A549 (cell line): Measurements from ENCODE around the gene SBNO2.

Source experiments
- CEBPB ChIP-seq, 2 experiments: fragments of >200 bp in 1 of 2; sonication (Bioruptor Twin) in 1 of 2; formaldehyde crosslinking in 1 of 2; IDR thresholded peaks; 2 replicates each; pipeline ENCODE4 v1.6.1; 2012 to 2016
- CTCF ChIP-seq: fragments of >200 bp; sonication (Bioruptor Twin); formaldehyde crosslinking; IDR thresholded peaks from 3 replicates; pipeline ENCODE4 v1.5.1; 2016
- ESRRA ChIP-seq: fragments of 150-350 bp; IDR thresholded peaks from 2 replicates; pipeline ENCODE4 v1.6.1; 2014; ENCODE audit warnings: mild to moderate bottlenecking, low read length, borderline replicate concordance
- HMGXB4 ChIP-seq: fragments of 250-450 bp; sonication (Bioruptor Pico); IDR thresholded peaks from 2 replicates; pipeline ENCODE4 v1.5.0; 2021; ENCODE audit warnings: mild to moderate bottlenecking, moderate library complexity, borderline replicate concordance
- MAFK ChIP-seq: fragments of 450-650 bp; IDR thresholded peaks from 2 replicates; pipeline ENCODE4 v1.6.1; 2014; ENCODE audit not compliant: partially characterized antibody
- MAX ChIP-seq: IDR thresholded peaks from 2 replicates; pipeline ENCODE4 v1.6.1; 2012
- PBX3 ChIP-seq: IDR thresholded peaks from 2 replicates; pipeline ENCODE4 v1.6.1; 2012
- POLR2A ChIP-seq: IDR thresholded peaks from 2 replicates; pipeline ENCODE4 v1.6.1; 2012; ENCODE audit warnings: mild to moderate bottlenecking, low read length
- RCOR1 ChIP-seq: fragments of 150-350 bp; IDR thresholded peaks from 2 replicates; pipeline ENCODE4 v1.6.1; 2014; ENCODE audit warnings: antibody characterized with exemption, low read length, low read depth

- no peak for TF ChIP-seq POLR2A
- TF ChIP-seq PBX3: no peak
- TF ChIP-seq MAX: no peak
- TF ChIP-seq RCOR1: no peak
- TF ChIP-seq CEBPB (IDR thresholded peaks at IDR 0.05): no peak
- no peak for TF ChIP-seq CTCF
- TF ChIP-seq MAFK: no peak
- TF ChIP-seq ESRRA: no peak
- no peak for TF ChIP-seq HMGXB4 (CRISPR knock-in tag)
These were observed 104.9 kb downstream of the SBNO2 start for GRCh38 chr19:1069009-1069779.
